HepG2 (cell line): ENCODE data around the gene CD300A. TPM values are rescaled to one million over a fixed set of nuclear protein-coding genes. Genes with fewer than 3 reads are reported as not detected.
A peak's percentile ranks its signal among the peaks of the same experiment; 100 is the strongest.

ENCODE experiments used
- AHR ChIP-seq: IDR thresholded peaks from 2 replicates; pipeline ENCODE4 v1.6.1; 2018; ENCODE audit warnings: missing genetic modification reagents, missing compliant biosample characterization
- ARID5B ChIP-seq: IDR thresholded peaks from 2 replicates; pipeline ENCODE4 v1.4.0; 2020; ENCODE audit warnings: mild to moderate bottlenecking, missing genetic modification reagents
- ASH2L ChIP-seq: fragments of 300-600, 200-600 bp; sonication (generic); IDR thresholded peaks from 2 replicates; pipeline ENCODE4 v1.7.0; 2017; ENCODE audit warnings: low read depth, mild to moderate bottlenecking, moderate library complexity, mixed read lengths, low read length; ENCODE audit not compliant: insufficient read length
- ATM ChIP-seq: fragments of 450-650 bp; IDR thresholded peaks from 2 replicates; pipeline ENCODE4 v1.7.1; 2017; ENCODE audit warnings: mild to moderate bottlenecking, borderline replicate concordance
- FOSL2 ChIP-seq: sonication (generic); formaldehyde crosslinking; IDR thresholded peaks from 2 replicates; pipeline ENCODE4 v1.4.0; 2020; ENCODE audit warnings: missing genetic modification reagents
- FOXK2 ChIP-seq: fragments of 450-650 bp; IDR thresholded peaks from 2 replicates; pipeline ENCODE4 v1.6.1; 2016
- NBN ChIP-seq: fragments of 450-650 bp; conservative IDR thresholded peaks from 2 replicates; pipeline ENCODE4 v1.6.1; 2017
- NFRKB ChIP-seq: fragments of 450-650 bp; IDR thresholded peaks from 2 replicates; pipeline ENCODE4 v1.6.1; 2017
- SNAI1 ChIP-seq: sonication (generic); formaldehyde crosslinking; IDR thresholded peaks from 2 replicates; pipeline ENCODE4 v1.5.0; 2020; ENCODE audit warnings: mild to moderate bottlenecking, missing genetic modification reagents, borderline replicate concordance
- SOX6 ChIP-seq, 2 experiments: fragments of 450-650 bp in 1 of 2; sonication (generic) in 1 of 2; formaldehyde crosslinking in 1 of 2; IDR thresholded peaks; 2 replicates each; pipeline versions ENCODE4 v1.4.0 to v1.6.1; 2017 to 2020; ENCODE audit warnings: antibody characterized with exemption in 1 of 2, mild to moderate bottlenecking in 1 of 2, missing genetic modification reagents in 1 of 2
- SPEN ChIP-seq: sonication (generic); formaldehyde crosslinking; IDR thresholded peaks from 2 replicates; pipeline ENCODE4 v1.5.1; 2020; ENCODE audit warnings: low read depth, mild to moderate bottlenecking, missing genetic modification reagents
- SRF ChIP-seq: IDR thresholded peaks from 2 replicates; pipeline ENCODE4 v1.6.1; 2011; ENCODE audit warnings: mild to moderate bottlenecking, low read depth, low read length, moderate library complexity
- STAT5B ChIP-seq: sonication (generic); formaldehyde crosslinking; IDR thresholded peaks from 2 replicates; pipeline ENCODE4 v1.4.0; 2020; ENCODE audit warnings: missing genetic modification reagents
- TCF12 ChIP-seq, 2 experiments: fragments of 450-650 bp in 1 of 2; sonication (generic) in 1 of 2; formaldehyde crosslinking in 1 of 2; IDR thresholded peaks; 2 replicates each; pipeline versions ENCODE4 v1.6.1 to v1.8.0; 2017 to 2022; ENCODE audit warnings: antibody characterized with exemption in 1 of 2, mild to moderate bottlenecking in 1 of 2, missing genetic modification reagents in 1 of 2, moderate library complexity in 1 of 2
- ZBTB25 ChIP-seq: IDR thresholded peaks from 2 replicates; pipeline ENCODE4 v1.6.1; 2018; ENCODE audit warnings: missing genetic modification reagents
- ZNF282 ChIP-seq: fragments of 450-650 bp; IDR thresholded peaks from 2 replicates; pipeline ENCODE4 v1.6.1; 2018; ENCODE audit not compliant: partially characterized antibody
- ZNF562 ChIP-seq: sonication (generic); formaldehyde crosslinking; IDR thresholded peaks from 2 replicates; pipeline ENCODE4 v1.8.0; 2022; ENCODE audit warnings: missing genetic modification reagents, borderline replicate concordance
- ZNF646 ChIP-seq: sonication (generic); formaldehyde crosslinking; IDR thresholded peaks from 2 replicates; pipeline ENCODE4 v1.9.0; 2021; ENCODE audit warnings: mild to moderate bottlenecking, missing genetic modification reagents
- polyA plus RNA-seq, 8 experiments: library from polyadenylated mRNA; depleted of rRNA in 3 of 8; stranded (reverse) in 7 of 8; unstranded in 1 of 8; fragments of >200 nt; fragmentation: Illumina TruSeq in 4 of 8; extraction: Trizol in 4 of 8; gene quantifications; 2 replicates each; pipeline versions ENCODE4 v1.2.1 to v1.2.3, GENCODE V29; 2011 to 2016; ENCODE audit warnings: low read depth in 4 of 8, missing spikeins in 1 of 8, mixed read lengths in 1 of 8; ENCODE audit not compliant: insufficient read depth in 1 of 8
- total RNA-seq, 5 experiments: library from RNA; depleted of rRNA; stranded (reverse); fragments of >200 nt; fragmentation: Illumina TruSeq; extraction: Trizol; gene quantifications; 2 replicates each; pipeline ENCODE4 v1.2.3, GENCODE V29; 2016; ENCODE audit warnings: low read depth in 1 of 5

CD300A gene
- total and polyA plus RNA-seq, 2 of the 13 experiments (the other 11 are each of a cell fraction or from before 2014, with no cell fraction given), result not detected

- TF ChIP-seq ARID5B (CRISPR knock-in tag) (no peak), ZNF282 (peak; percentile 93), SRF (no peak), FOSL2 (CRISPR knock-in tag) (no peak), SPEN (CRISPR knock-in tag) (no peak), ATM (peak; percentile 32; the same call in 1 of the 2 replicates), ASH2L (no peak), ZNF646 (CRISPR knock-in tag) (peak; percentile 86; the same call in 1 of the 2 replicates), AHR (CRISPR knock-in tag) (no peak), NBN (peak; percentile 91; the same call in 1 of the 2 replicates), NFRKB (peak; percentile 49; the same call in 1 of the 2 replicates), TCF12 (IDR thresholded peaks at IDR 0.05) (no peak), TCF12 (CRISPR knock-in tag; IDR thresholded peaks at IDR 0.05) (no peak), SNAI1 (CRISPR knock-in tag) (no peak), ZBTB25 (CRISPR knock-in tag) (no peak), ZNF562 (CRISPR knock-in tag) (no peak), SOX6 (IDR thresholded peaks at IDR 0.05) (0 out of 2 replicates have a peak, but pooled peaks have one; percentile 67), SOX6 (CRISPR knock-in tag; IDR thresholded peaks at IDR 0.05) (no peak), FOXK2 (peak; percentile 53; the same call in 1 of the 2 replicates), STAT5B (CRISPR knock-in tag) (no peak)
Observed at GRCh38 chr17:74464730-74465377, 1.6 kb upstream of the CD300A start (continued).
